Measurements from ENCODE around the gene ITGAD.

Gene ITGAD

GRCh38 chr16:31357324-31358109, 35.6 kb upstream of the ITGAD start:
- in situ Hi-C loops (cut with MboI; ENCODE audit: low sequenced_read_pairs, unreplicated experiment) = loop anchor here (25.0 kb wide), 1 partner anchor 170 kb away; the partner anchor contains the start of gene FUS
- peak; percentile 34 for TF ChIP-seq CTCF (IDR thresholded peaks at IDR 0.05; ENCODE audit: borderline replicate concordance, control extremely low read depth, extremely low read depth, insufficient read depth, missing control alignments)
- no peak for DNase-seq (ENCODE audit: low spot score)

- TF ChIP-seq CTCF (IDR thresholded peaks at IDR 0.05; ENCODE audit: borderline replicate concordance, control extremely low read depth, extremely low read depth, insufficient read depth, missing control alignments) = no peak
- no peak for DNase-seq (ENCODE audit: low spot score)
- in situ Hi-C loops (cut with MboI; ENCODE audit: low sequenced_read_pairs, unreplicated experiment) = loop anchor here (25.0 kb wide), 1 partner anchor 173 kb away; the partner anchor contains the start of gene FUS
Measured at GRCh38 chr16:31360251-31360650, 32.9 kb upstream of the ITGAD start.

GRCh38 chr16:31361201-31362110, 31.7 kb upstream of the ITGAD start:
- in situ Hi-C loops (cut with MboI; ENCODE audit: low sequenced_read_pairs, unreplicated experiment) = loop anchor here (25.0 kb wide), 1 partner anchor 174 kb away; the partner anchor contains the start of gene FUS
- DNase-seq (ENCODE audit: low spot score) = no peak
- TF ChIP-seq CTCF (IDR thresholded peaks at IDR 0.05; ENCODE audit: borderline replicate concordance, control extremely low read depth, extremely low read depth, insufficient read depth, missing control alignments) = no peak

- in situ Hi-C loops (cut with MboI; ENCODE audit: low sequenced_read_pairs, unreplicated experiment) = loop anchor here (25.0 kb wide), 1 partner anchor 175 kb away; the partner anchor contains the start of gene FUS
- DNase-seq (ENCODE audit: low spot score) = no peak
Measured at GRCh38 chr16:31362476-31363405, 30.4 kb upstream of the ITGAD start.

GRCh38 chr16:31363721-31364120, 29.4 kb upstream of the ITGAD start:
- in situ Hi-C loops (cut with MboI; ENCODE audit: low sequenced_read_pairs, unreplicated experiment) = loop anchor here (25.0 kb wide), 1 partner anchor 176 kb away; the partner anchor contains the start of gene FUS
- DNase-seq (ENCODE audit: low spot score) = no peak
- no peak for TF ChIP-seq CTCF (IDR thresholded peaks at IDR 0.05; ENCODE audit: borderline replicate concordance, control extremely low read depth, extremely low read depth, insufficient read depth, missing control alignments)

More at GRCh38 chr16:31362476-31363405, 30.4 kb upstream of the ITGAD start:
- TF ChIP-seq CTCF (IDR thresholded peaks at IDR 0.05; ENCODE audit: borderline replicate concordance, control extremely low read depth, extremely low read depth, insufficient read depth, missing control alignments) = no peak

Measured in GM13976 (cell line).